ENCODE data around the gene SAPCD2. TPM values are rescaled to one million over a fixed set of nuclear protein-coding genes. Genes with fewer than 3 reads are reported as not detected.
"Not testable (repeated sequence)": the region's sequence is repeated elsewhere in the genome, so short reads cannot be mapped to it uniquely, and the experiment has no call there.

Gene SAPCD2
- polyA plus RNA-seq, 3 donors = 5.4 to 6.2 (median 5.9) TPM

DNA sequence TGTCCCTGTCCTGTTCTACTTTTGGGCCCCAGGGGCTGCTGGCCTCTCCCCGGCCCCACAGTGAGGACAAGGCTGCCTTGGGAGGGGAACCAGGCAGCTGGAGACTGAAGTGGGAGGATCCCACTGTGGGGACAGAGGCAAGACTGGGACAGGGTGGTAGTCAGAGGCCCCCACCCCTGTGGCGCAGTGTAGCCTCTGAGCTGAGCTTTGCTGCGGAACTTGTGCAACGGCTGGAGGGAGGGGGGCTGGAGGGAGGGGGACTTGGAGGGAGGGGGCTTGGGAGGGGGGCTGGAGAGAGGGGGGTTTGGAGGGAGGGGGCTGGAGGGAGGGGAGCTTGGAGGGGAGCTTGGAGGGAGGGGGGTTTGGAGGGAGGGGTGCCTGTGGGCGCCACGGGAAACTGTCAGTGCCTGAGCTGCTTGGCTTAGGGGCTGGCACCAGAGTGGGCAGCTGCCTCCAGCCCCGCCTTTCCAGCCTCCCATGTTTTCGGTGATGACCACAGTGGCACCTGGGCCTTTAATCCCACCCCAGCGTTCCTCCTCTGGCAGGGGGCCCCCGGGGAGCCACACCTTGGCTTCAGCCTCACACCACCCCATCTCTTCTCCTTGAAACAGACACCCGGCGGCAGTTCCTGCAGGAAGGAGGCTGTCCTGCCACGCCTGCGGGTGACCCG, 36.2 kb downstream of the SAPCD2 start:
- DNase-seq (ENCODE audit: low read depth in 3 of 3, low spot score in 2 of 3) = no peak

GRCh38 chr9:137033481-137033880, 36.9 kb downstream of the SAPCD2 start:
- not testable (repeated sequence) for DNase-seq (ENCODE audit: low read depth in 3 of 3, low spot score in 2 of 3)

- DNase-seq (ENCODE audit: low read depth in 3 of 3, low spot score in 2 of 3) = no peak
Measured at GRCh38 chr9:137032858-137033257, 37.5 kb downstream of the SAPCD2 start.

DNA sequence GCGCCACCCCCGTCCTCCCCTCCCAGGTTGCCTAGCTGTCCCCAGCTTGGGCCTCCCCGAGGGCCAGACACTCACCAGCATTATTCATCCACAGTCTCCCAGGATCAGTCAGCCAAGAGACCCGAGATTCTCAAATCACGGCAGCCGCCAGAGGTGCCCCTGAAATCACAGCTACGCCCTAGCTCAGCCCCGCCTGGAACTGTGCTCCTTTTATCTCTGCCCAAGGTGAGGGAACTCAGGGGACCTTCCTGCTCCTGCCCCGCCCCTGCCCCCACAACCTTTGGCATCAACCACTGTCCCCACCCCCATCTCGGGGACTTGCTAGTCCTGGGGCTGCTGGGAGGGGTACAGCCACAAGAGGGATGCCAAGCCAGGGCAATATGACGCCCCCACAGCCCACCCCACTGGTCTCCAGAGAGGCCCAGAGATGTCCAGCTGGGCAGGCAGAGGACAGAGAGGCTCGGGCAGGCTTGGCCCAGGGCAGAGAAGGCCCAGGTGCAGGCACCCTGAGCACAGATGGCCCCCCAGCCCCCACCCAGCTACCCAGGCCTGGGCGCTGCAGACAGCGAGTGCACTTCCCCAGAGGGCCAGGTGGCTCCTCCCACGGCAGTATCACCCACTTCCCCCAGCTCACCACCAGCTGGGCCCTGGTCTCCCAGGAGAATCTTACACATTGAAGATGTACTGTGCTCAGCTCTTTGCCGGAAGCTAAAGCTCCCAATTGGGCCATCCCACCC, 38.3 kb downstream of the SAPCD2 start, which contains the start of gene FUT7:
Gene FUT7, minus strand, starts transcription at position 185 of the 737 bp plus-strand sequence. Its CDS starts 97 bp downstream, at position 88.
- DNase-seq (ENCODE audit: low read depth in 3 of 3, low spot score in 2 of 3) = no peak

GRCh38 chr9:137030538-137031527, 39.5 kb downstream of the SAPCD2 start:
- no peak for DNase-seq (ENCODE audit: low read depth in 3 of 3, low spot score in 2 of 3)

GRCh38 chr9:137030006-137030405, 40.4 kb downstream of the SAPCD2 start:
- no peak for DNase-seq (ENCODE audit: low read depth in 3 of 3, low spot score in 2 of 3)

- no peak for DNase-seq (ENCODE audit: low read depth in 3 of 3, low spot score in 2 of 3)
Measured at GRCh38 chr9:137029058-137029936, 41.1 kb downstream of the SAPCD2 start.

DNA sequence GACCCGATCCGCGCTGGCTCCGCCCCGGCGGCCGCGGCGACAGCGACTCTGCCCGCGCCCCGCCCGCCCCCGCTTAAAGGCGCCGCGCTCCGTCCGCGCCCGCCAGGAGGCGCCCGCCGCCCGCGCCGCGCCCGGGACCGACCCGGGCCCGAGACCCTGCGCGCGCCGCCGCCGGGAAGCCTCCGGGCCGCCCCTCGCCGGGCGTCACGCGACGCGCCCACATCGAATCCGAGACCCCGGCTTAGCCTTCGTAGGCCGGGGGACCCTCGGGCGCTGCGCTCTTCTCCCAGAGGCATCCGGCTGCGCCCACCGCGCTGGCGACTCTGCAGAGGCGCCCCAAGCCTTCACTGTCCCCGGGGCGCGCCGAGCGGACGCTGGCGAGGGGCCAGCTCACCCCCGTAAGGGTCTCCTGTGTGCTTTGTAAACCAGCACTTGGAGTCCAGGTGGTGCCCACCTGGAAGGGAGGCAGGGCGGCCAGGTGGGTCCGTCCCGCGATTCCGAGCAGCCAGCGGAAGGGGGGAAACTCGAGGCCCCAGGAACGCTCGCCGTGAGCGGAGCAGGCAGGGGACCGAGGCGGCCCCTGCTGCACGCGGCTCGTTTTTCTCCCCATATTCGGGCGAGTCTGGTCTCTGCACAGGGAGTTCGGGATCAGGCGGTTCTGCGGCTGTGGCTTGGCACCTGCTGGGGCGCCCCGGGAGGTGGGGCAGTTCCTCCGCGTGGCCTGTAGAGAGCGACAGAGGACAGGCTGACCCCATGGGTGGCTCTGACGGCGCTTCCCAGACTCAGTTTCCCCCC, 41.9 kb downstream of the SAPCD2 start:
- no peak for DNase-seq (ENCODE audit: low read depth in 3 of 3, low spot score in 2 of 3)

- DNase-seq (ENCODE audit: low read depth in 3 of 3, low spot score in 2 of 3) = no peak
Measured at GRCh38 chr9:137027369-137028262, 42.7 kb downstream of the SAPCD2 start, which contains the start of gene ABCA2. TSS of gene ABCA2 (minus strand) at chr9:137028237. CDS start at chr9:137028140, 97 bp downstream.

GRCh38 chr9:137026828-137027227, 43.5 kb downstream of the SAPCD2 start:
- no peak for DNase-seq (ENCODE audit: low read depth in 3 of 3, low spot score in 2 of 3)

GRCh38 chr9:137026384-137026783, 44.0 kb downstream of the SAPCD2 start:
- no peak for DNase-seq (ENCODE audit: low read depth in 3 of 3, low spot score in 2 of 3)

- DNase-seq (ENCODE audit: low read depth in 3 of 3, low spot score in 2 of 3) = no peak
Measured at GRCh38 chr9:137025517-137025966, 44.8 kb downstream of the SAPCD2 start.

DNA sequence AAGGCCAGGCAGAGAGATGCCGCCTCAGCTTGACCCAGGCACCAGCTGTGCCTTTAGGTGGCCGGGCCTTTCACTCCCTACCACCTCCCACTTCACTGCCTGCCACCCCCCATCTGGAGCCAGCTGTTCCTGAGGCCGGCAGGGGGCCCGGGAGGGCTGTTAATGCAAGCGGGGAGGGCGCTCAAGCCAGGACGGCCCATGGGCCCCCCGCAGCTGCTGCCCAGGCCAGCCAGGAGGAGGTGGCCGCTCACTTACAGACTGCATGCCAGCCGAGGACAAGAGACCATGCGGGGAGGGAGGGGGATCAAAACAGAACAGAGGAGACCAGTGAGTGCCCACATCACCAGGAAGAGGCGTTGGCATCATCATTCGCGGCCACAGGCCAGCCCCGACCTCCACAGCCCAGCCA, 46.8 kb downstream of the SAPCD2 start:
- DNase-seq (ENCODE audit: low read depth in 3 of 3, low spot score in 2 of 3) = no peak

DNA sequence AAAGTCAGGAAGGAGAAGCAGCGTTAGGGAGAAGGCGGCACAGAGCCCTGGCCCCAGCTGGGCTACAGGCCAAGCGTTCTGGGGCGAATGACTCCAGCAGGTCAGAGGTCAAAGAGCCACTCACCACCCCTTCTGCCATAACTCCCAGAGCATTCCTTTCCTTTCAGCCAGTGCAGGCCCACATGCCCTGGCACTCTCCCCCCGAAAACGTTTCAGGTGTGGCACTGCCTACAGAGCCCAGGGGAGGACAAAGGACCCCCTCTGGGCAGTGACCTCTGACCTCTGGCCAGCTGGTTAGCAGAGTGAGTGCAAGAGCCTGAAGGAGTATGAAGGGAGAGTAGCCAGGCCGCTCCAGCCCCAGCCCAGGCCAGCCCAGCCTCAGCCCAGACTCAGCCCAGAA, 47.2 kb downstream of the SAPCD2 start:
- DNase-seq (ENCODE audit: low read depth in 3 of 3, low spot score in 2 of 3) = no peak

DNA sequence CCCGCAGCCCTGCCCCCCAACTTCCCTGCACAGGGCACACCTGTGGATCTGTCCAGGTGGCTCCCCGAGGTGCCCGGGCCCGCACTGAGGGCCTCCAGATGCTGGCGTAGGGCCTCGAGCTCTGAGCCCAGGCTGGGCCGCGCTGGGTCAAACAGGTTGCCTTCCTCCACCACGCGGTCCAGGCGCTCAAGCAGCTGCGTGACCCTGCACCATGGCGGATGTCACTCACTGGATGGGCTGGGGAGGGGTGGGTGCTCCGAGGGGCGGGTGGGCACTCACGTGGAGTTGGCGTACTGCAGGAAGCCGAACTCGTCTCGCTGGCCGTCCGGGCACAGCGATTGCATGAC, 47.7 kb downstream of the SAPCD2 start:
- DNase-seq (ENCODE audit: low read depth in 3 of 3, low spot score in 2 of 3) = no peak

GRCh38 chr9:137021979-137022661, 48.2 kb downstream of the SAPCD2 start:
- DNase-seq (ENCODE audit: low read depth in 3 of 3, low spot score in 2 of 3) = no peak

GRCh38 chr9:137021568-137021978, 48.8 kb downstream of the SAPCD2 start:
- no peak for DNase-seq (ENCODE audit: low read depth in 3 of 3, low spot score in 2 of 3)
